ENCODE data around the gene SLC5A4. TPM values are rescaled to one million over a fixed set of nuclear protein-coding genes. Genes with fewer than 3 reads are reported as not detected.
A peak's percentile ranks its signal among the peaks of the same experiment; 100 is the strongest.

Gene SLC5A4
- total RNA-seq, 1 donor from 2014 or later: not detected

- no peak overlapping the region for H3K27ac Mint-ChIP-seq (ENCODE audit: unreplicated experiment)
- H3K9me3 Mint-ChIP-seq (ENCODE audit: unreplicated experiment): no peaks in the 10 kb centered on the region
- H3K4me1 Mint-ChIP-seq (ENCODE audit: low read depth, unreplicated experiment): peaks cover 6% of the 10 kb centered on the region
- TF ChIP-seq CTCF (IDR thresholded peaks at IDR 0.05; ENCODE audit: partially characterized antibody, unreplicated experiment): no peak
- no peaks in the 10 kb centered on the region for H3K27me3 Mint-ChIP-seq (ENCODE audit: unreplicated experiment)
- H3K4me3 Mint-ChIP-seq (ENCODE audit: unreplicated experiment): no peak overlapping the region
- no peaks in the 10 kb centered on the region for H3K36me3 Mint-ChIP-seq (ENCODE audit: unreplicated experiment)
- DNase-seq: no peak
Measured at GRCh38 chr22:32211011-32211410, 44.1 kb downstream of the SLC5A4 start.

DNA sequence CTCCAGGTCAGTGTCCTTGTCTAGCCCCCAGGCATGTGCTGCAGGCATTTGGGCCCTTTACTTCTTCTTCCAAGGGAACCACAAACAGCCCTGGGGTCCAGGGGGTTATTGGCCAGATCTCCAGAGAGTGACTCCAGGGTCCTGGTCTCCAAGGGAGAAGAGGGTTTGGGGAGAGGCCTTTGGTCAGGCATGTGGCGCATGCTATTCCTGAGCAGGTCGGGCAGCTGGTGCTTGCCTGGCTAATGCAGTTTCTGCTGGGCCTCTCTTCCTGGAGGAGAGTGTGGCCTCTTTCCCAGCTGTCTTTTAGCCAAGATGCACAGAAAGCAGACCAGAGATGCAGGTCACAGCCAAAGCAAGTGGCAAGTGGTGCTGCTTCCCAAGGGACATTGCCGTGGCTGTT is 46.5 kb downstream of the SLC5A4 start:
- H3K36me3 Mint-ChIP-seq (ENCODE audit: unreplicated experiment): no peaks in the 10 kb centered on the region
- no peak for DNase-seq
- no peak overlapping the region for H3K27ac Mint-ChIP-seq (ENCODE audit: unreplicated experiment)
- no peak for TF ChIP-seq CTCF (IDR thresholded peaks at IDR 0.05; ENCODE audit: partially characterized antibody, unreplicated experiment)
- peaks cover 2% of the 10 kb centered on the region for H3K9me3 Mint-ChIP-seq (ENCODE audit: unreplicated experiment)
- H3K27me3 Mint-ChIP-seq (ENCODE audit: unreplicated experiment): peaks cover 6% of the 10 kb centered on the region
- H3K4me3 Mint-ChIP-seq (ENCODE audit: unreplicated experiment): no peak overlapping the region
- H3K4me1 Mint-ChIP-seq (ENCODE audit: low read depth, unreplicated experiment): peaks cover 12% of the 10 kb centered on the region

GRCh38 chr22:32207971-32208480 is 47.1 kb downstream of the SLC5A4 start:
- Mint-ChIP-seq H3K27ac (ENCODE audit: unreplicated experiment) (no peak overlapping the region), H3K36me3 (ENCODE audit: unreplicated experiment) (no peaks in the 10 kb centered on the region), H3K4me3 (ENCODE audit: unreplicated experiment) (no peak overlapping the region), H3K4me1 (ENCODE audit: low read depth, unreplicated experiment) (peaks cover 14% of the 10 kb centered on the region), H3K9me3 (ENCODE audit: unreplicated experiment) (peaks cover 2% of the 10 kb centered on the region), H3K27me3 (ENCODE audit: unreplicated experiment) (peaks cover 12% of the 10 kb centered on the region)
- no peak for DNase-seq
- no peak for TF ChIP-seq CTCF (IDR thresholded peaks at IDR 0.05; ENCODE audit: partially characterized antibody, unreplicated experiment)

GRCh38 chr22:32206774-32207758 is 48.1 kb downstream of the SLC5A4 start:
- peak; percentile 62 for TF ChIP-seq CTCF (IDR thresholded peaks at IDR 0.05; ENCODE audit: partially characterized antibody, unreplicated experiment)
- Mint-ChIP-seq H3K4me1 (ENCODE audit: low read depth, unreplicated experiment) (peaks cover 10% of the 10 kb centered on the region), H3K4me3 (ENCODE audit: unreplicated experiment) (no peak overlapping the region), H3K36me3 (ENCODE audit: unreplicated experiment) (no peaks in the 10 kb centered on the region), H3K27me3 (ENCODE audit: unreplicated experiment) (peaks cover 15% of the 10 kb centered on the region), H3K9me3 (ENCODE audit: unreplicated experiment) (peaks cover 3% of the 10 kb centered on the region), H3K27ac (ENCODE audit: unreplicated experiment) (no peak overlapping the region)
- no peak for DNase-seq
